Mucosa of gallbladder (tissue), 1 donor: ENCODE data around the gene CFAP90. TPM values are rescaled to one million over a fixed set of nuclear protein-coding genes. Genes with fewer than 3 reads are reported as not detected.

Experiments used
- DNase-seq: peaks from one replicate; pipeline ENCODE4 v3.0.0-alpha.2; 2020; ENCODE audit warnings: low spot score
- total RNA-seq: library from RNA; stranded (reverse); gene quantifications from one replicate; pipeline ENCODE4 v1.2.1, GENCODE V29; 2021
- donor health status: DM: no; HTN: no; CAD: no.

CFAP90 gene
- total RNA-seq, 1 donor from 2014 or later = not detected

GRCh38 chr5:7868427-7868772 lies 17.5 kb upstream of the CFAP90 start:
- no peak for DNase-seq

DNA sequence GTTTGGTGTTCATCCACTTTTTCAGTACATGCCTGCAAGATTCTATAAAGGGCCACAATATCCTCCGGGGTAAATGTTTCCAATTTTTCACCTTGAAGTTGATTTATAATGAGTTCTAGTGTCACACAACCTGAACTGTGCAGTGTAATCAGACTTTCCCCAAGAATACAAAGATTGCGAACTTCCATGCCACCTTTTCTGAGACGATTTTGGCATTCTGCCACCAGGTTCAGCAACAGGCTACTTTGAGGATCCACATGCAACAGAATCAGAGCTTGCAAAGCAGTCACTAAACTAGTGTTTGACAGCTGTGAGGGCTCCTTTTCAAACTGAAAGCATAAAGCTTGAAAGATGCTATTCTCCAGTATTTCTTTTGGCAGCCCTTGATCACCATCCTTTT lies 16.3 kb upstream of the CFAP90 start:
- no peak for DNase-seq

DNA sequence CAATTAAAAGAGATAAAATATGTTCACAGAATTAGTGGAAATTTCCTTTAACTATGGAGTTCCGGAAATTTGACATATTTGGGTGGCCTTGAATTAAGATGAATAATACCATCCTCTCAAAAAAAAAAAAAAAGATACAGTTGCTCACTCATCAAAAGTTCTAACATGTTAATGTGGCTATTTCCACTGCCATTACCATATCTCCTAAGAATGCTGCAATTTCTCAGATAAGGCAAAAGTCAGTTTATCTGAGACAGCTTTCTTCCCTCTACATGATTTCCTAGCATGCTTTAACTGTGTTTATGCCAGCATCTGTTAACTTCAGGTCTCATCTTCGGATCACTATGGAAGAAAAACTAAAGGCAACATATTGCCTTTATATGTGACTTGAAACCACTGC lies 15.3 kb upstream of the CFAP90 start:
- DNase-seq = no peak

DNA sequence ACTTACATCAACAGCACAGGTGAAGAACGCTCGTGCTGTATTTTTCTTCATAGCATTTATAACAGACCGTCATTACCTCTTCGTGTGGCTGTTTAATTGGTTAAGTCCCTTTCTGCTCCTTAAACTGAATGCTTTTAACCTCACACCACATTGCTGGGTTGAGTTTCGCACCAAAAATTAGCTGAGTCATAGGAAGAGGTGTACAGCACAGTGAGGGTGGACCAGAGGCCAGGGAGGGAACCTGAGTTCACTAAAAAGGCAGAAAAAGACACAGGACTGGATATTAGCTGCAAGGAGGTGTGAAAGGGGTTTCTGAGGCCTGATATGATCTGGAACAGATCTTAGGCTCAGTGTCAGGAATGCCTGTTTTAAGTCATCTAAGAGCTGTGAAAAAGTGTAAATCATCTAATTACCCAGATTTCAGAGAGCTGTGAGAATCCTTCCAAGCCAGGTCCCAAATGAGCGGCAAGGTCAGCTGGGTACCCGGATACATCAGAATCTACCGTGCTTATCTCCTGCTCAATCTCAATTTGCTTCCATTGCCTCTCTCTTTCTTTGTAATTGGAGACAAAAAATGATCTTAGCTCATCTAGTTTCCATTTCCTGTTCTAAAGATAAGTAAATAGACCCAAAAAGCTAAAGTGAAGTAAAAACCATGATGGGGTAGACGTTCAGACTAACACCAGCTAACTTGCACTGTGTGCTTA lies 7.1 kb upstream of the CFAP90 start:
- DNase-seq = no peak

GRCh38 chr5:7857361-7857760 lies 6.4 kb upstream of the CFAP90 start:
- no peak for DNase-seq

GRCh38 chr5:7856855-7857254 lies 5.9 kb upstream of the CFAP90 start:
- no peak for DNase-seq

DNA sequence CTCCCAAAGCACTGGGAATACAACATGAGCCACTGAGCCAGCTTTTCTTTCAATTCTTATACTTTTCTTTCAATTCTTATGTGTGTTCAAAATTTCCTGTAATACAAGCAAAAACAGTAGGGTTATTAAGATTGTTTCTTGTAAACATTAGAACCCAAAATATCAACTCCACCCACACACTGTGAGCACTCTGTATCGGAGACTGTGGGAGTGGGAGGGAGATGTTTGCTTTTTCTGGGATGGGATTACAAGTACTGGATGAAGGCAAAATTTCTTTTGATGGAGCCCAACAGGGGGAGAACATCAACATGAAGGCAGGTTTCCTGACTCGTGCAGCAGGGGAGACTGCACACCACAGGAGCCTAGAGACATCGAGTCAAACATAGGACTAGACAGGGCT lies 4.7 kb upstream of the CFAP90 start:
- DNase-seq = no peak

- DNase-seq = no peak
These were observed 2.1 kb upstream of the CFAP90 start for GRCh38 chr5:7852988-7853387.

DNA sequence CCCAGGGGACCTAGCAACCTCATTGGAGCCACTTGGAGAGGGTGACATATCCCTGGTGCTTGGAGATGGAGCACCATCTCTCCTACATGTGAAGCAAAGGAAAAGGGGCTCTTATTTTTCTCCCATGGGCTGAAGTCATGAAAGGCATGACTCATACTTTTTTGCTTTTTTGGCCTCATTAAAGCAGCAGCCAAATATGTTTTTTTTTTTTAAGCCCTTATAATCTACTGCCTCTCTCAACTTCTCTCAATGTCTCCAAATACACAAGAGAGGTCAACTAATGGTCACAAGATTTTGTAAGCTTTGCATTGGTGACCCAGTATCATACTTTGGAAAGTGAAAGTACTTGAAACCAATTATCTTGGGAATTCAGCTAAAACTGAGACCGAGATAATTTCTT lies 1.6 kb upstream of the CFAP90 start:
- no peak for DNase-seq

- DNase-seq = no peak
These were observed 820 bp upstream of the CFAP90 start for GRCh38 chr5:7851617-7852289.

DNA sequence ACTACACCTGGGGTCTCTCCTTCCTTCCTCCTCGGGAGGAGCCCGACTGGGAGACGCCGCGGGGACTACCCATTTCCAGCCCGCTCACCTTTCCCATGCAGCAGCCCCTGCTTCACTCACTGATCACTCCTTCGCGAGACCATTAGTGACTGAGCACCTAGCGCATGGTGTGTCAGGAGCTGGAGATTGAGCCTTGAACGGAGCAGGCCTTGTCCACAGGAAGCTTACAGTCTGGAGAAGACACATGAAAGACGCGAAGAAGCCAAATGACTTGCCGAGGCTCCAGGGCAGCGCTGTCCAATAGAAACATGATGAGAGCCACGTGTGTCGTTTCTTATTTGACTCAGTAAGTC lies 283 bp upstream of the CFAP90 start:
- DNase-seq = no peak

GRCh38 chr5:7849681-7850394 lies 1.1 kb downstream of the CFAP90 start:
- DNase-seq = no peak

DNA sequence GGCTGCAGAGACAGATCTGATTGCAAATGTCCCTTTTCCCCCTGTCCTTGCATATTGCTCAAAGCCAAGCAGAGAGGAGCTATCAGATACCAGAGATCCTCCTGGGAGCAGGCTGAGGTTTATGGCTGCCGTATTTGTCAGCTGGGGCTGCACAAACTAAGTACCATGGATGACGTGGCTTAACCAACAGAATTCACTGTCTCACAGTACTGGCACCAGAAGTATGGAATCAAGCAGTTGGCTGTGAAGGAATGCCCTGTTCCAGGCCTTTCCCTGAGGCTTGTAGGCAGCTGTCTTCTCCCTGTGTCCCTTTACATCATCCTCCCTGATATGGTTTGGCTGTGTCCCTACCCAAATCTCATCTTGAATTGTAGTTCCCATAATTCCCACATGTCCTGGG lies 2.6 kb downstream of the CFAP90 start:
- DNase-seq = no peak

GRCh38 chr5:7846327-7846726 lies 4.6 kb downstream of the CFAP90 start:
- DNase-seq = no peak

GRCh38 chr5:7845557-7845956 lies 5.4 kb downstream of the CFAP90 start:
- DNase-seq = no peak

DNA sequence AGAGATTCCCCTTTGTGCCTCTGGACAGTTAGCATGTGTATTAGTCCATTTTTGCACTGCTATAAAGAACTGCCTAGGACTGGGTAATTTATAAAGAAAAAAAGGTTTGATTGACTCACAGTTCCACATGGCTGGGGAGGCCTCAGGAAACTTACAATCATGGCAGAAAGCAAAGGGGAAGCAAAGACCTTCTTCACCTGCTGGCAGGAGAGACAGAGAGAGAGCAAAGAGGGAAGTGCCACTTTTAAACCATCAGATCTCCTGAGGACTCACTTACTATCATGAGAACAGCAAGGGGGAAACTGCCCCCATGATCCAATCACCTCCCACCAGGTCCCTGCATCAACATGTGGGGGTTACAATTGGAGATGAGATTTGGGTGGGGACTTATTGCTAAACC lies 6.0 kb downstream of the CFAP90 start:
- no peak for DNase-seq

DNA sequence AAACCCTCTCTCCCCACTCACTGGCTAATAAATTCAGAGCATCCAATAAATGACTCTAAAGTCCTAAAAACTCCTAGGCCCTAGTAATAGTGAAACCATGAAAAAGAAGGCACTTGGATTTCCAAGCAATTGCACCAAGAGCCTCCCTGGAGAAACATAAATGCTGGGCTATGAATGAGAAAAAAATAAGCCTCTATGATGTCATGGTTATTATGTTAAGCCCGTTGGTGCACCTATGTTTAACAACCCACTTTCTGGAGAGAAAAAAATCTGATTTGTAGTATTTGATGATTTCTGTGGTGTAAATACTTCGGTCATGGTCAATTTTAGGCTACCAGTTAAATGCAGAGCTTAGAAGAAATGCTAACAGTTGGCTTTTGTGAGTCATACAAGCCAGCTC lies 8.4 kb downstream of the CFAP90 start:
- no peak for DNase-seq

- DNase-seq = no peak
These were observed 13.5 kb downstream of the CFAP90 start for GRCh38 chr5:7837403-7837802.

DNA sequence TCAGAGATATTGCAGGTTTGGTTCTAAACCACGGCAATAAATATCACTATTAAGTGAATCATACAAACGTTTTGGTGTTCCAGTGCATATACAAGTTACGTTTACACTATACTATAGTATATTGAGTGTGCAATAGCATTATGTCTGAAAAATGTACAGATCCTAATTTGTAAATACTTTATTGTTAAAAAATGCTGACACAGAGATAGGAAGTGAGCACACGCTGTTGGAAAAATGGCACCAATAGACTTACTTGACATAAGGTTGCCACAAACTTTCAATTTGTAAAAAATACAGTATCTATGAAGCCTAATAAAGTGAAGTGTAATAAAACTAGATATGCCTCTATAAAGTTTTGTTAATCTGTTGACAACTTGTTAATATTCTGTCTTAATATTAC lies 16.0 kb downstream of the CFAP90 start:
- no peak for DNase-seq

DNA sequence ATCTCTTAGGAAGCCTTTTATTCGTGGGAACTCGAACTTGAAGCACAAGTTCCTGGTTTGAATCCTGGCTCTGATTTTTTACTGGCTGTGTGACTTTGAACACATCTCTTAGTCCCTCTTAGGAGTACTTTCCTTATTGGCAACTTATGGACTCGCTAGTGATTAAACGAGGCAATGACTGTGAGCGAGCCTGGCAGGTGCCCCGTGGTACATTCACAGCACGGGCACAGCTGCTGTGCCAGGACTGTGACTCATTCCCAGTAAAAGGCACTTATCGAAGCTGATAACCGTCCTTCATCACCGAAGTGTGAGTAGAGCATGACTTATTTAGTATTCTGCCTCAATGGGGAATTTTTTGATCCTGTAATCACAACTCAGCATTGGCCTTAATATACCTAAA lies 22.7 kb downstream of the CFAP90 start:
- no peak for DNase-seq

GRCh38 chr5:7827610-7828009 lies 23.3 kb downstream of the CFAP90 start:
- no peak for DNase-seq

DNA sequence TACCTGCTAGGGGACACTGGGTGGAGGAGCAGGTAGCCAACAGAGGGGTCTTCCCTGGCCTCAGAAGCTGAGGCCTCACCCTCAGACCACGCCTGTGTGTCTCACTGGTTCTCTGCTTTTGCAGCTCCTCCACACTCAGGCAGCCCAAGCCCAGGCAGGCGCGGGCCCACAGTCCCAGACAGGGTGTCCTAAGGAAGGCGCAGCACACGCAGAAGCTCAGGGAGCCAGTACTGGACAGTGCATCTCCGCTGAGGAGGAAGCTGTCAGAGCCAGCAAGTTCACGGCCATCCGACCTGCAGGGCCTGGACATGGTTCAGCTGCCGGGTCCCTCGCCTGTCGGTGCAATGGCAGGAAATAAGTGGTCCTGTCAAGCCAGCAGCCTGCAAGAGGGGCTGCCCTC lies 25.3 kb downstream of the CFAP90 start:
- DNase-seq = no peak

- no peak for DNase-seq
These were observed 25.9 kb downstream of the CFAP90 start for GRCh38 chr5:7824995-7825394.
